NCI-H1048 (cell line): ENCODE data around the gene MSMO1.
"Not testable (repeated sequence)": the region's sequence is repeated elsewhere in the genome, so short reads cannot be mapped to it uniquely, and the experiment has no call there.

Experiments
- DNase-seq: peaks from one replicate; lab custom pipeline; 2025; lab: John Stamatoyannopoulos, UW

MSMO1 gene

GRCh38 chr4:165327211-165328100, at the start of gene MSMO1:
MSMO1 (plus strand) TSS chr4:165327669; CDS start chr4:165333371, 5,702 bp downstream.
- peak; percentile 96 for DNase-seq

GRCh38 chr4:165279531-165279930, 47.9 kb upstream of the MSMO1 start:
- not testable (repeated sequence) for DNase-seq

- not testable (repeated sequence) for DNase-seq
These were observed 42.8 kb upstream of the MSMO1 start for GRCh38 chr4:165284697-165285096.

GRCh38 chr4:165286619-165287340, 40.7 kb upstream of the MSMO1 start:
- not testable (repeated sequence) for DNase-seq

- no peak for DNase-seq
These were observed 39.2 kb upstream of the MSMO1 start for GRCh38 chr4:165288226-165288625.

GRCh38 chr4:165288639-165289422, 38.6 kb upstream of the MSMO1 start:
- no peak for DNase-seq

GRCh38 chr4:165289423-165289785, 38.1 kb upstream of the MSMO1 start:
- no peak for DNase-seq

GRCh38 chr4:165293061-165293460, 34.4 kb upstream of the MSMO1 start:
- DNase-seq, result no peak

- no peak for DNase-seq
These were observed 33.4 kb upstream of the MSMO1 start for GRCh38 chr4:165293927-165294649.

- DNase-seq, result no peak
These were observed 32.6 kb upstream of the MSMO1 start for GRCh38 chr4:165294907-165295306.

GRCh38 chr4:165297626-165298025, 29.8 kb upstream of the MSMO1 start:
- DNase-seq, result no peak

GRCh38 chr4:165299399-165300060, 27.9 kb upstream of the MSMO1 start:
- DNase-seq, result no peak

GRCh38 chr4:165301833-165302232, 25.6 kb upstream of the MSMO1 start:
- no peak for DNase-seq

- DNase-seq, result no peak
These were observed 24.8 kb upstream of the MSMO1 start for GRCh38 chr4:165302658-165303057.

- DNase-seq, result no peak
These were observed 19.3 kb upstream of the MSMO1 start for GRCh38 chr4:165308166-165308565.

GRCh38 chr4:165308606-165309005, 18.9 kb upstream of the MSMO1 start:
- no peak for DNase-seq

- DNase-seq, result no peak
These were observed 18.0 kb upstream of the MSMO1 start for GRCh38 chr4:165309456-165309855.

GRCh38 chr4:165312506-165312905, 15.0 kb upstream of the MSMO1 start:
- no peak for DNase-seq

- no peak for DNase-seq
These were observed 8.4 kb upstream of the MSMO1 start for GRCh38 chr4:165319030-165319429.

- no peak for DNase-seq
These were observed 8.0 kb upstream of the MSMO1 start for GRCh38 chr4:165319509-165319908.

- DNase-seq, result no peak
These were observed 3.1 kb upstream of the MSMO1 start for GRCh38 chr4:165324236-165324917.
